ENCODE data around the gene CAND2.

CAND2 gene

DNA sequence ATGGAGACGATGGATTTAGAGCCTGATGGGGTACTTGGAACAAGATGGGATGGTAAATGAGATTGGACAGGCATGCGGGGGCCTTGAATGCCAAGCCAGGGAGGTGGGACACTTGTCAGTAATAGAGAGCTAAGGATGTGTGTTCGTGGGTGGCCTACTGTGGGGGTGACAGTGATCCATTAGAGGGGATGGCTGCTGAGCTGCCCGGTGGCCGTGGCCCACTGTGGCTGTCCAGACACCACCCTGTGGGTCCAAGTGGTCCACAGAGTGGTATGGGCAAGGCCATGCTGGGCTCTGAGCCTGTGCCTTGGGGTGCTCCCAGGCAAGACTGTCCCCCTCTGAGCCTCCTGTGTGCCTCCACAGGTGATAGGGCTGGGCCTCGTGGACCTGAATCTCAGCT is 17.5 kb downstream of the CAND2 start:
- ChIA-PET CTCF (interaction anchor here (1.1 to 3.0 kb wide), 2 partner anchors 12 to 107 kb away, joined by 3 to 8 read pairs; no protein-coding TSS in a partner anchor), POLR2A (no interaction called here)
- TF ChIP-seq, protein P1, sequence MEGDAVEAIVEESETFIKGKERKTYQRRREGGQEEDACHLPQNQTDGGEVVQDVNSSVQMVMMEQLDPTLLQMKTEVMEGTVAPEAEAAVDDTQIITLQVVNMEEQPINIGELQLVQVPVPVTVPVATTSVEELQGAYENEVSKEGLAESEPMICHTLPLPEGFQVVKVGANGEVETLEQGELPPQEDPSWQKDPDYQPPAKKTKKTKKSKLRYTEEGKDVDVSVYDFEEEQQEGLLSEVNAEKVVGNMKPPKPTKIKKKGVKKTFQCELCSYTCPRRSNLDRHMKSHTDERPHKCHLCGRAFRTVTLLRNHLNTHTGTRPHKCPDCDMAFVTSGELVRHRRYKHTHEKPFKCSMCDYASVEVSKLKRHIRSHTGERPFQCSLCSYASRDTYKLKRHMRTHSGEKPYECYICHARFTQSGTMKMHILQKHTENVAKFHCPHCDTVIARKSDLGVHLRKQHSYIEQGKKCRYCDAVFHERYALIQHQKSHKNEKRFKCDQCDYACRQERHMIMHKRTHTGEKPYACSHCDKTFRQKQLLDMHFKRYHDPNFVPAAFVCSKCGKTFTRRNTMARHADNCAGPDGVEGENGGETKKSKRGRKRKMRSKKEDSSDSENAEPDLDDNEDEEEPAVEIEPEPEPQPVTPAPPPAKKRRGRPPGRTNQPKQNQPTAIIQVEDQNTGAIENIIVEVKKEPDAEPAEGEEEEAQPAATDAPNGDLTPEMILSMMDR (IDR thresholded peaks at IDR 0.05; ENCODE audit: insufficient read depth, low read length, missing control alignments): no peak
- DNase-seq (ENCODE audit: low read depth, low spot score): no peak
- H3K4me3 ChIP-seq (ENCODE audit: low read depth, low read length): no peak overlapping the region

DNA sequence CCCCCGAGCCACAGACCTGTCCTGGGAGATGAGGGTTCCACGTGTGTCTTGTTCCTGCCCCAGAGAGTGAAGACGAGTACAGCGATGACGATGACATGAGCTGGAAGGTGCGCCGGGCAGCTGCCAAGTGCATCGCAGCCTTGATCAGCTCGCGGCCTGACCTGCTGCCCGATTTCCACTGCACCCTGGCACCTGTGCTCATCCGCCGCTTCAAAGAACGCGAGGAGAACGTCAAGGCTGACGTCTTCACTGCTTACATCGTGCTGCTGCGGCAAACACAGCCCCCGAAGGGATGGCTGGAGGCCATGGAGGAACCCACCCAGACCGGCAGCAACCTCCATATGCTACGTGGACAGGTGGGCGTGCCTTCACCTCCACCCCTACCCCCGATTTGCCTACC is 18.6 kb downstream of the CAND2 start:
- ChIA-PET POLR2A (no interaction called here), CTCF (interaction anchor here (1.0 to 3.0 kb wide), 3 partner anchors 8 to 27 kb away, joined by 3 to 8 read pairs (median 6); partner anchors contain the start of gene RPL32)
- TF ChIP-seq, protein P1 (IDR thresholded peaks at IDR 0.05; ENCODE audit: insufficient read depth, low read length, missing control alignments): no peak
- no peak for DNase-seq (ENCODE audit: low read depth, low spot score)
- no peak overlapping the region for H3K4me3 ChIP-seq (ENCODE audit: low read depth, low read length)

DNA sequence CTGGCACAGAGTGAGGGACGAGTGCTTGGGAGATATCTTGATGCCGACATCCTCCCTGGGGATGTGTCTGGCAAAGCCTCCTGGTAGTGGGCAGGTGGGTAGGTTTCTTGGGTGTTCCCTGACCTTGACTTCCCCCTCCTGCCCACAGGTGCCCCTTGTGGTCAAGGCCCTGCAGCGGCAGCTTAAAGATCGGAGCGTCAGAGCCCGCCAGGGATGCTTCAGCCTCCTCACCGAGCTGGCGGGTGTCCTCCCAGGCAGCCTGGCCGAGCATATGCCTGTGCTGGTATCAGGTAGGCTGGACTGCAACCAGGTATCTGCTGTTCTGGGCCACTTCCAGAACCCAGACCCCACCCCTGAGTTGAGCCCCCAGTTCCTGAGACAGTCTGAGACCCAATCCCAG is 19.2 kb downstream of the CAND2 start:
- CTCF ChIA-PET: interaction anchor here (1.9 to 3.0 kb wide), 2 partner anchors 10 to 26 kb away, joined by 6 to 8 read pairs; partner anchors contain the start of gene RPL32
- POLR2A ChIA-PET: no interaction called here
- DNase-seq (ENCODE audit: low read depth, low spot score): no peak
- no peak overlapping the region for H3K4me3 ChIP-seq (ENCODE audit: low read depth, low read length)
- TF ChIP-seq, protein P1 (IDR thresholded peaks at IDR 0.05; ENCODE audit: insufficient read depth, low read length, missing control alignments): no peak

DNA sequence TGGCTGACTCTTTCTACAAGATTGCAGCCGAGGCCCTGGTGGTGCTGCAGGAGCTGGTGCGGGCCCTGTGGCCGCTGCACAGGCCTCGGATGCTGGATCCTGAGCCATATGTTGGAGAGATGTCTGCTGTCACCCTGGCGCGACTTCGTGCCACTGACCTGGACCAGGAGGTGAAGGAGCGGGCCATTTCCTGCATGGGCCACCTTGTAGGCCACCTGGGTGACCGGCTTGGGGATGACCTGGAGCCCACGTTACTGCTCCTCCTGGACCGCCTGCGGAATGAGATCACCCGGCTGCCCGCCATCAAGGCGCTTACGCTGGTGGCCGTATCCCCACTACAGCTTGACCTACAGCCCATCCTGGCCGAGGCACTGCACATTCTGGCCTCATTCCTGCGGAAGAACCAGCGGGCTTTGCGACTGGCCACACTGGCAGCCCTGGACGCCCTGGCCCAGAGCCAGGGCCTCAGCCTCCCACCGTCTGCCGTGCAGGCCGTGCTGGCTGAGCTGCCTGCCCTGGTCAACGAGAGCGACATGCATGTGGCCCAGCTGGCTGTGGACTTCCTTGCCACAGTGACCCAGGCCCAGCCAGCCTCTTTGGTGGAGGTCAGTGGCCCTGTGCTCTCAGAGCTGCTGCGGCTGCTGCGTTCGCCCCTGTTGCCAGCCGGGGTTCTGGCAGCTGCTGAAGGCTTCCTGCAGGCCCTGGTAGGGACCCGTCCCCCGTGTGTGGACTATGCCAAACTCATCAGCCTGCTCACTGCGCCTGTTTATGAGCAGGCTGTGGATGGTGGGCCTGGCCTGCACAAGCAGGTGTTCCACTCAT is 20.3 kb downstream of the CAND2 start:
- ChIA-PET POLR2A (no interaction called here), CTCF (interaction anchor here (1.3 to 3.0 kb wide), 3 partner anchors 9 to 25 kb away, joined by 3 to 8 read pairs (median 6); partner anchors contain the start of gene RPL32)
- H3K4me3 ChIP-seq (ENCODE audit: low read depth, low read length): no peak overlapping the region
- TF ChIP-seq, protein P1 (IDR thresholded peaks at IDR 0.05; ENCODE audit: insufficient read depth, low read length, missing control alignments): no peak
- DNase-seq (ENCODE audit: low read depth, low spot score): no peak

DNA sequence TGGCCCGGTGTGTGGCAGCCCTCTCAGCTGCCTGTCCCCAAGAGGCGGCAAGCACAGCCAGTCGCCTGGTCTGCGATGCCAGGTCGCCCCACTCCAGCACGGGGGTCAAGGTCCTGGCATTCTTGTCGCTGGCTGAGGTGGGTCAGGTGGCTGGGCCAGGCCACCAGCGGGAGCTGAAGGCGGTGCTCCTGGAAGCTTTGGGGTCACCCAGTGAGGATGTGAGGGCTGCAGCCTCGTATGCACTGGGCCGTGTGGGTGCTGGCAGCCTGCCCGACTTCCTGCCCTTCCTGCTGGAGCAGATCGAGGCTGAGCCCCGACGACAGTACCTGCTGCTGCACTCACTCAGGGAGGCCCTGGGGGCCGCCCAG is 20.8 kb downstream of the CAND2 start:
- no peak for DNase-seq (ENCODE audit: low read depth, low spot score)
- TF ChIP-seq, protein P1 (IDR thresholded peaks at IDR 0.05; ENCODE audit: insufficient read depth, low read length, missing control alignments): no peak
- CTCF ChIA-PET: interaction anchor here (1.0 to 1.9 kb wide), 3 partner anchors 14 to 111 kb away, joined by 3 to 6 read pairs (median 4); partner anchors contain the start of gene RPL32
- H3K4me3 ChIP-seq (ENCODE audit: low read depth, low read length): no peak overlapping the region
- POLR2A ChIA-PET: no interaction called here

DNA sequence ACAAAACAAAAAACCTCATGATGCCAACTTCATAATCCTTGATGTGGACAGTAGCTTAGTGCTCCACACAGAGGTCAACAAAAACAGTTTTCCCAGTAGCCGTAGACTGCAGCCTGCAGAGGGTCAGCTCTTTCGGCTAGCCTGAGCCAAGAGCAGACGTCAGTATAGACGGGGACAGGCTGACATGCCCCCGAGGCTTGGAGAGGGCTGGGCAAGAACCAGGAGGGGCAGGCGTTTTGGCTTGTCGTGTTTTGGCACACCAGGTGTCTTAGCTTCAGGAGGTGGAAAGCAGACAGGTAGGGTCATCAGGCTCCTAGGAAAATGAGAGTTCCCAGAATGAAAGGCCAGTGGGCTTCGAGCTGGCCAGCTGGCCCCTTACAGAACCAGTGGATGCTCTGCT is 21.8 kb downstream of the CAND2 start:
- ChIA-PET POLR2A (no interaction called here), CTCF (interaction anchor here (0.7 to 2.8 kb wide), 7 partner anchors 8 to 177 kb away, joined by 3 to 8 read pairs (median 4); partner anchors contain the start of gene RPL32)
- DNase-seq (ENCODE audit: low read depth, low spot score): no peak
- H3K4me3 ChIP-seq (ENCODE audit: low read depth, low read length): no peak overlapping the region
- TF ChIP-seq, protein P1 (IDR thresholded peaks at IDR 0.05; ENCODE audit: insufficient read depth, low read length, missing control alignments): no peak
